GM21390 (cell line): ENCODE results near the gene DTX1.

Experiments used
- ATAC-seq: cut with Tn5 transposase; IDR thresholded peaks from one replicate; pipeline ENCODE4 v1.9.1; 2021; ENCODE audit not compliant: unreplicated experiment

DTX1 gene

GRCh38 chr12:113056631-113057488, at the start of gene DTX1:
DTX1 (plus strand) TSS chr12:113056730; CDS start chr12:113058193, 1,463 bp downstream.
- ATAC-seq: no peak

GRCh38 chr12:113007166-113007565, 49.4 kb upstream of the DTX1 start:
- no peak for ATAC-seq

- no peak for ATAC-seq
These were observed 45.8 kb upstream of the DTX1 start for GRCh38 chr12:113010701-113011100.

- ATAC-seq: no peak
These were observed 42.0 kb upstream of the DTX1 start for GRCh38 chr12:113014565-113014964.

- ATAC-seq: no peak
These were observed 39.7 kb upstream of the DTX1 start for GRCh38 chr12:113016796-113017195.

GRCh38 chr12:113019025-113019424, 37.5 kb upstream of the DTX1 start:
- ATAC-seq: no peak

- ATAC-seq: no peak
These were observed 35.0 kb upstream of the DTX1 start for GRCh38 chr12:113021500-113021899.

- ATAC-seq: no peak
These were observed 33.8 kb upstream of the DTX1 start for GRCh38 chr12:113022563-113023297.

GRCh38 chr12:113027726-113028125, 28.8 kb upstream of the DTX1 start:
- ATAC-seq: no peak

GRCh38 chr12:113030875-113031525, 25.5 kb upstream of the DTX1 start:
- ATAC-seq: no peak

GRCh38 chr12:113039911-113040445, 16.6 kb upstream of the DTX1 start:
- ATAC-seq: no peak

- ATAC-seq: no peak
These were observed 15.8 kb upstream of the DTX1 start for GRCh38 chr12:113040722-113041171.

GRCh38 chr12:113041560-113041959, 15.0 kb upstream of the DTX1 start:
- ATAC-seq: no peak

GRCh38 chr12:113043240-113043639, 13.3 kb upstream of the DTX1 start:
- ATAC-seq: no peak

GRCh38 chr12:113044516-113044915, 12.0 kb upstream of the DTX1 start:
- no peak for ATAC-seq

- no peak for ATAC-seq
These were observed 7.8 kb upstream of the DTX1 start for GRCh38 chr12:113048716-113049127.

- ATAC-seq: no peak
These were observed 6.4 kb upstream of the DTX1 start for GRCh38 chr12:113049976-113050742.

GRCh38 chr12:113050795-113051194, 5.7 kb upstream of the DTX1 start:
- peak; percentile 60 for ATAC-seq

GRCh38 chr12:113051759-113052158, 4.8 kb upstream of the DTX1 start:
- no peak for ATAC-seq

GRCh38 chr12:113052326-113052725, 4.2 kb upstream of the DTX1 start:
- no peak for ATAC-seq
